ENCODE data around the gene FTSJ3.

Gene FTSJ3

DNA sequence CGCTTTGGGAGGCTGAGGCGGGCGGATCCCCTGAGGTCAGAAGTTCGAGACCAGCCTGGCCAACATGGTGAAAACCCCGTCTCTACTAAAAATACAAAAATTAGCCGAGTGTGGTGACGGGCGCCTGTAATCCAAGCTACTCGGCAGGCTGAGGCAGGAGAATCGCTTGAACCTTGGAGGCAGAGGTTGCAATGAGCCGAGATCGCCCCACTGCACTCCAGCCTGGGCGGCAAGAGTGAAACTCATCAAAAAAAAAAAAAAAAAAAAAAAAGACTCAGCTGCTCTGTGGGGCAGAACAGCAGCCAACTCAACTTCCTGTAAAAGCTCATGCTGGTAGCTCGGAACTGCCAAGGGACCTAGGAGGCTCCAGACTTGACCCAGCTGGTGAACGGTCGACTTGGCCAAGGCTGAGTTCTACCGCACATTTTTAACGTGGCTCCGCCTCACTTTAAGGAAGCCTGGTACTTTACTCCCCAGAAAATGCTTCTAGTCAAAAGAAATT lies 16.0 kb upstream of the FTSJ3 start:
- peak; percentile 18 for DNase-seq

DNA sequence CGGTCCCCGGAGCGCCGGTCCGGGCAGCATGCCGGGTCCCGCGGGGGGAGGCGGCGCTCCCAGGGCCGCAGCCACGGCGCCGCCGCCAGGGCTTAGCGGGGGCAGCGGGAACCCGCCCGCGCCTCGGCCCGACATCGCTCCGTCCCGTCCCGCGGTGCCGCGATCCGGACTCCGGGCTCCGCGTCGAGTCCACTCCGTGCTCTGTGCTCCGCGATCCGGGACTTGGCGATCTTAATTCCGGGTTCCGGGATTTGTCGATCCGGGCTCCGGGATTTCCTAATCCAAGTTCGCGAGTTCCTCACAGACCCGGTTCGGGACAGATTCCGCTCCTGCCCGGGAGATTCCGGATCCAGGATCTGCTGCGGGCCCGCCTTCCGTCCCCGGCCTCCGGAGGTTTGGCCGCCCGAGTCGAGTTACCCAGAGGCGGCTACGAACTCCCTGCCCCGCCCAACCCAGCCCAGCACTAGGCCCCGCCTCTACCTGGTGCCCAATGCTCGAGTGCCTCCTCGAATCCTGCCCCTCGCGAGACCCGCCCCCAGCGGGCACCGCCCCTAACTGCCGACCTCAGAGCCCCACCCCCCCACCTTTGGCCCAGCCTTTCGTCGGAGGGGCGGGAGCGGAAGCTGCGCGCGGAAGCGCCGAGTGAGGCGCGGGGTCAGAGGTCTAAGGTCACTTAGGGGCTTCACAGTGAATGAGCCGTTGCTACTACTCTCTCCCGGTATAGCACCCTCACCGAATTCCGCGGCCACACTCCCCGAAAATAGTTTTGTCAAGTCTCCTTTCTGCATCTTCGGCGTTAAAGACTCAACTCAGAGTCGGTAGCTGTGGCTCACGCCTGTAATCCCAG lies 15.3 kb upstream of the FTSJ3 start, which contains the start of gene SMARCD2:
TSS of gene SMARCD2 (minus strand) at position 146 of the 847 bp plus-strand sequence. CDS start at position 135, 11 bp downstream.
- DNase-seq = peak; percentile 99

DNA sequence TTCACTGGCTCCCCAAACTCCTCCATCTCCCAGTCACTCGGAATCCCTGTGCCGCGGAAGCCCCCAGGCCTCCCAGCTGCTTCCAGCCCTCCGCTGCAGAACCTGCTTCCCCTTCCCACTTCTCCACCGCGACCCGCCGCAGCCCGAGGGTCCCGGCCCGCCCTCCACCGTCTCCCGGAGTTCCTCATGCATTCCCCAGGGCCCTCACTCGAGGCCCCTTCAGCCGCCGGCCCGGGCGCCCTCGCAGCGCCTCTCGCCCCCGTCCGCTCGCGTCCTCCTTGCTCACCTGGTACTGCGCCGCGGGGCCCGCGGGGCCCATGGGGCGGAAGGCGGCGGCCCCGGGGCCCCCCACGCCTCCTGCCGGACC lies 14.7 kb upstream of the FTSJ3 start:
- DNase-seq = no peak

DNA sequence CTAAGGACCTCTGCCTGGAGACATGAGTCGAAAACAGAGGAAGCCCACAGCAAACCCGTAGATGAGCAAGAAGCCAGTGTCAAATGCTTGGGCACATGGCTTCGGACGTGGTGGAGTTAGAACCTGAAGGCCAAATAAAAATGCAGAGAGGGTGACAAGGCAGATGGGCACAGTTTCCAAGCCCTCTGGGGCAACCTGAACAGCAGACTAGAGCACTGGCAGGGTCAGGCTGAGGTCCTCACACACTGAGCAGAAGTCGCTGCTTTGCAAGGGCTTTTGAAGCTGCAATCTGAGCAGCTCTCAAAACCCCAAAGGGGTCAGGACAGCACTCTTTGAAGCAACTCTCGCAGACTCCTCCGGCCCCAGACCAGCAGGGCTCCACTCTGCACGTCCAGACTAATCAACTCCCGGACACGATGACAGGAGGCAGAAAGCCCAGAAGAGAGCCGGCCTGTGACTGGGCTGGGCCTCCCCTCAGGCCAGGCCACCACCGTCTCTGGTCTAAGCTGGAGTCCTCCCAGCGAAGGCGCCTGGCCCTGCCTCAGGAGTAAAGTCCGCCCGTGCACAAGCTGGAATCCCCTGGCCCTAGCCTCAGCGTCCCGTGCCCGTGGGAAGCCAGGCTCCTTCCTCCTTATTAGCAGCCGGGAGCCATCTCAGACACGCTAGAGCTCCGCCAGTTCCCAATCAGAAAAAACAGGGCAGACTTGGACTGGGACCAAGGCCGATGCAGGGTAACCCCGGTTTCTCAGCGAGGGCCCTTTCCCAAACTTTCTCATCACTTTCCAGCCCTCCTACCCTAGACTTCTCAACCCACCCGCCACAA lies 14.1 kb upstream of the FTSJ3 start:
- no peak for DNase-seq

DNA sequence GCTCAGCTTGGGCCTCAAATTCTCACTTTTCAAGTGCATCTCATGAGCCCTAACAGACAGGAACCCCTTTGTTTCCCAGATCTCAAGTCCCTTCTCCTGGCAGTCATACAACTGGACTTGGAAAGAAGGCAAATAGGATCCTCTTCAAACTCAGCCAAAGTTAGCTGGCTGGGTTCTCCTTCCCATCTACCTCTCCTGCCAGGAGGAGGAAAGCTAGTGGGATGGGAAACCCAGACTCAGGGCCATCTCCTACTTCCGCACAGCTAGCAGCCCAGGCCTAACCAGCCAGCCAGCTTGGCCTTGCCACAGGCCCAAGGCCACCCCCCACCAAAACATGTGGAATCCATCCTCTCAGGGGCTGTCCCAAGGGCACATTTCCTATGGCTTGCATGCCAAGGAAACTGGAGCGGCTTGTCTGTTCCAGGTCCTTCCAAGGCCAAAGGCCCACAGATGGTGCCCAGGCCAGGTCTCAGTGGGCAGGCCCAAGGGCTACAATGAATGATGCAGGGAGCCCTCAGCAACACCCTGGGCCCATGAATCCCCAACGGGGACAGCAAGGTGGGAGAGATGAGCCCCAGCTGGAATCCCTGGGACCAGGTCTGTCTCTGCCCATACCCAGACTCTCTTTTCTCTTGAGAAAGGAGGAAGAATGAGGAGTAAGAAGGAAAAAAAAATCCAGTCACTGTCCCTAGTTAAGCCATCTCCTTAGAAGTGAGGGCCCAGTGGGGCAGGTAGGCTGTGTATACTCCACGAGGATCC lies 13.3 kb upstream of the FTSJ3 start:
- DNase-seq = no peak

DNA sequence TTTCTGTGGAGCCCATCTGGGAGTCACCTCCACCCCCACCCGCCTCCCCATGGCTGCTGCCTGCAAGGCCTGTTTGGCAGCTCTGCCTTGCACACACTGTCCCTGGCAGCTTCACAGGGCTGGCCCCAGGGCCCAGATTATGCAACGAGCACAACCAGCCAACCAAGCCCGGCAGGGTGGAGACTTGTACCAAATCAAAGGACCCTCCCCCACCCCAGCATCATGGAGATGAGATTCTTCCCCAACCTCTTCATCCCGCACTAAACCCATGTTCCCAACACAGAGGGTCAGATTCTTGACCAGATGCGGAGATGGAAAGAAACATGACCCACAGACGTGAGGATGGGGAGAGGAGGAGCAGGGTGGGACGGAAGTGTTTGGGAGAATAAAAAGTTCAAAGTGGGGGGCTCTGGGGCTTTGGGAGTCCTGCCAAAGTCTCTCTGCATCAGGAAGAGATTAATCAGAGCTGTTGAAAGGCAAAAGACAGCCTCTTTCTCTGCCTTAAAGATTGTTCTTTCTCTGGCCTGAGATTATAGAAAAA lies 11.2 kb upstream of the FTSJ3 start:
- no peak for DNase-seq

DNA sequence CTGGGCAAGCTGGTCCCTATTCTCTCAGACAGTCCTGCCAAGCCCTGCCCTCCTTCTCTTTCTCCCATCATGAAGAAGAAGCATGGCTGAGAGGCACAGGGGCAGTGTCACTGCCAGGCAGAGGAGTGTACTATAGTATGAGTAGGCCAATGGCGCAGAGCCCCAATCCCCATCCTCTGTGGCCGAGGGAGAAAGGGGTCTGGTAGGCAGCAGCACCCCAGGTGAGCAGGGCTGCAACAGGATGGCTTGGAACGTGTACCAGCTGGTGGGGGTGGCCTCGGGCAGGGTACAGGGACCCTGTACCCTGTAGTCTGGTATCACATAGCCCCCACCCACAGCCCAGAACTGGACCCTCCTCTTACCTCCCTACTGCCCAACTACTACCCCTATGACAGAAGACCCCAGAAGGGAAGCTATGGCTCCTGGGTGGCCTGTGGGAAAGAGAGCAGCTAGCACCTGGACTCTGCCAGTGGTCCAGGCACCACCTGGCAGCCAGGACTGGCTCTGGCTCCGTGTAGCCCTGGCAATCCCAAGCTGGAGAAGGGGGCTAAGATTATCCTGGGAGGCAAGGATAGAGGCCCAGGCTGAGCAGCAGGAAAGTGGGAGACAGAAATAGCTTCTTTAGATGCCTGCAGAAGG lies 10.6 kb upstream of the FTSJ3 start:
- no peak for DNase-seq

DNA sequence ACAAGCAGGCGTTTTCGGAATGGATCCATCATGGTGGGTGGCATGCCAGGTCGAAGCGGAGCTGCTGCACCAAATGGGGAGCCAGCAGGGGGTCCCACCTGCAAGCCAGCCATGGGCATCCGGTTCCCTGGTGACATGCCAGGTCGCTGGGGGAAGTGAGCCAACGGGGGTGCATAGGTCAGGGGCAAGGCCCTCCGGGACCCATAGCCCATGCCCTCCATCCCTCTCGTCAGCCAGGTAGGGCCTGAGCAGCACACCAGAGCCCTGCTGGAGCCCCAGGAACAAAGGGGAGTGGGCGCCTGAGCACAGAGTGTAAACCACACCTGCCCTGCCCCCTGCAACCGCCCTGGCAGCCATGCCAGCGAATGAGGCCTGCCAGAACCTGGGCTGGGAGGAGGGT lies 10.0 kb upstream of the FTSJ3 start:
- DNase-seq = no peak

DNA sequence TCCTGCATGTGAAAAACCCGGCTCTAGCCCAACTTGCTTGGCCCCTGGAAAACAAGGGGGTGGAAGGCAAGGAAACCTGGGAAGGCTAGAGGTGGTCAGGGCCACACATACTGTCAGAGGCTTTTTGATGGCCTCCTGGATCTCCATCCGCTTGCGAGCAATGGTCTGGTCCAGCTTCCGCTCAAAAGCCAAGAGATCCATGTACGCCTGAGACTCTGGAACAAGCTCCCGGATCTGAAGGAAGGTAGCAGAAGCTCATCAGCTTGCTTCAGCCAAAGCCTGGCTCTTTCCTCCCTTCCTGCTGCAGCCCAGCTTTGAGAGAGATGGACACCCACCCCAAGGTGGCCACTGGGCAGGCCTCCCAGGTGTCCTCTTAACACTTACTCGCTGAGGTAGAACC lies 9.3 kb upstream of the FTSJ3 start:
- no peak for DNase-seq

DNA sequence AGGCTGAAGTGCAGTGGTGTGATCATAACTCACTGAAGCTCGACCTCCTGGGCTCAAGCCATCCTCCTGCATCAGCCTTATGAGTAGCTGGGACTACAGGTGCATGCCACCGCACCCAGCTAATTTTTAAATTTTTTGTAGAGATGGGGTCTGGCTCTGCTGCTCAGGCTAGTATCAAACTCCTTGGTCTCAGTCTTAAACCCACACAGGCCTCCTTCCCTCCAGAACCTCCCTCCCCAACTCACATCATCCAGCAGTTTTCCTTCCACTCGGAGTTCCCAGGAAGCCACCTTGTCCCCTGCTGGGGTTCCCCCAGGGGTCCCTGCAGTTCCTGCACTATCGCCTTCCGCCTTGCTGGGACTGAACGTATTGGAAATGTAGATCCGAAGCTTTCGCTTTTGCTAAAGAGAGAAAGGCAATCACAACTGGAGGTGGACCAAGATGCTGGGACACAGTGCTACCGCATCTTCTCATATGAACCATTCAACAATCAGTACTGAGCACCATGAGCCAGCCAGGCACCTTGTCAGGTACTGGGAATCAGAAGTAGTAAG lies 7.8 kb upstream of the FTSJ3 start:
- DNase-seq = no peak

DNA sequence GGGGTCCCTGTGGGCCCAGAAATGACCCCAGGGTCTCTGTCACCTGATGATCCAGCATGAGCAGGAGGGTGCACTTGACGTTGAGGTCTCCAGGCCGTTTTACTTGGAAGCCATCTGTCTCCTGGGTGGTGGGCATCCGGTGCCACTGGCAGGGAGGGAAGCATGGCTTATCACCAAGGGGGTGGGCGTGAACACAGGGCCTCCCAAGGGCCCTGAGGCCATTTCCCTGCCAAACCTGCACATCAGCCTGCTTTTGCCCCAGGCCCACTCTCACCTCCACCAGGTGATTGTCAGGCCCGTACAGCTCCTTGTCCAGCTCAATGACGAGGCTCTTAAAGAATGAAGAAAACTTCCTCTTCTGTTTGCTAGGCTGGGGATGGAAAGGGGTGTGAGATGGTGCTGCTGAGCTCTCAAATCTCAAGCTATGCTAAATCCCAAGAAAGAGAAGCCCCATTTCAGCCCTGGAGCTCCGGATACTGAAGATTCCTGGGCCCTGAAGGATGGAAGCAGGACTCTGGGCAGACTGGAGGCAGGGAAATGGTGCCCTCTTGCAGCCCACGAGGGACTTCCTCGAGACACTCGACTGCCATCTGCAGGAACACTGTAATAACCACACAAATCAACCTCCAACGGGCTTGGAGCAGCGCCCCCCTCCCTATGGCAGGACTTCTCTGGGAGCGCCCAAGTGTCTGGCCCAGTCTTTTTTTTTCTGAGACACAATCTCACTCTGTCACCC lies 7.1 kb upstream of the FTSJ3 start:
- DNase-seq = peak; percentile 60

DNA sequence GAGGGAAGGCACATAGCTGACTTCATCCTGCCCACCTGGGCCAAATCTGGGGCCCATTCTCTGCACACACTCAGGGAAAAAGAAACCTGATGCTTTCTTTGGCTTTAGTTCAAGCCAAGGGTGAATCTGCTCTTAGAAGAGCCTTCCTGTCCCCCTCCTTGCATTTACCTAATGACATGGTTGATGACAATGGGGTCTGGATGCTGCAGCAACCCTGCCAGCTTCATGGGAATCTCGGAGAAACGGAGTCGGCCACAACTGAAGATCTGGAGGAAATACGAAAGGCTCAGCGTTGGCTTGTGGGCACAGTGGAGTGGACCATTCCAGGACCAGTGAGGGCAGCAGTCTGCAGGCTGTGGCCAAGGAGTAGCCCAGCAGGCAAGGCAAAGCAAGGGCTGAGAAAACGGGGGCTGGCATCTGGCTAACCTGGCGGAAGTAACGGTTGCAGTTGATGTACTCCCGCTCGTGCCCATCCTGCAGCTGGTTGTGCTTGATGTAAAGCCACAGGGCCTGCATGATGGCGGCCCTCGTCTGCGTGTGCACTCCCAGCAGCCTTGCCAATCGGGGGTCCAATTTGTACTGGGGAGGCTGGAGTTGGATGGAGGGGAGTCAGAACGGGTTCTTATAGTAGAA lies 6.4 kb upstream of the FTSJ3 start:
- DNase-seq = no peak

DNA sequence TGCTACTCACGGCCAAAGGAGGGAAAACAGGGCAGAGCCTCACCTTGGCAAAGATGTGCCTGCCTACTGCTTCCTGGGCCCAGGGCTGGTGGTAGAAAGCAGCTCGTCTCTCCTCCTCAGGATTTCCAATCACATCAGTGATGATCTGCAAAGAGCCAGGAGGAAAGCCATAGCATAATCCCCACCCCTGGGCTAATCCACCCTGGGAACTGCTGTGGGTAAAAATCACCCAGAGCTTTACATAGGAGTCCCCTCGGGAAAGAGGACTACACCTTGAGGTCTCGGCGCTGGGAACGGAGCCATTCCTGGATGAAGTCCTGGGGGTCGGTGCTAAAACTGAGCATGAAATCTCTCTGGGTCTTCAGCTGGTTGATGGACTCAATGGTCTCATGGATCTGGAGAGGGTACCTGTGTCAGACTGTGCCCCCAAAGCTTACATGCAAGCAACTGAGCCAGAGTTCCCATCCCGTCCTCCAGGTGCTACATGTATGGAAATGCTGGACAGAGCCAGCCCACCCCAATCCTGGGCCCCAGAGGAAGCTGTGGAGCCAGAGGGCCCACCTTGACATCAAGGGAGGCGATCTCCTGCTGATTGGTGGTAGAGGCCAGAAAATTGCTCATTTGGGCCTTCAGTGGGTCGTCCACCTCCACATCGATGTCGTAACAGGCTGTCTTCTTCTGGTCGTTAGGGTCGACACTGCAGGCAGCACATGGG lies 5.7 kb upstream of the FTSJ3 start:
- no peak for DNase-seq

DNA sequence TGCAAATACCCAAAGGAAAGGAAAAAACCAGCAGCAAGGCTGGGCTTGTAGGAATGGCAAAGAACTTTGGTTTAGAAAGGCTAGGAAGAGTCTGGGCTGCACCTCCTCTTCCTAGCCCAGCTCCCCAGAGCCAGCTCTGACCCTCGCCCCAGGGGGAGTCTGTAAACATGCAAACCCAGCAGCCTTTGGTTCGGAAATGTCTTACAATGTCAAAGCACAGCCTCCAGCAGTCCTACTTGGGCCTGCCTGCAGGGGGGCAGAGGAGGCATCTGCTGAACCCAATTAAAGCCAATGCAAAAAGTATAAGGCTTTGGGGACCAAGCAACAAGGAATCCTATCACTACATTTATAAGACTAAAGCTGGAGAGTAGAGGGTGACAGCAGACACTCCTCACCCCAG lies 5.0 kb upstream of the FTSJ3 start:
- DNase-seq = no peak

DNA sequence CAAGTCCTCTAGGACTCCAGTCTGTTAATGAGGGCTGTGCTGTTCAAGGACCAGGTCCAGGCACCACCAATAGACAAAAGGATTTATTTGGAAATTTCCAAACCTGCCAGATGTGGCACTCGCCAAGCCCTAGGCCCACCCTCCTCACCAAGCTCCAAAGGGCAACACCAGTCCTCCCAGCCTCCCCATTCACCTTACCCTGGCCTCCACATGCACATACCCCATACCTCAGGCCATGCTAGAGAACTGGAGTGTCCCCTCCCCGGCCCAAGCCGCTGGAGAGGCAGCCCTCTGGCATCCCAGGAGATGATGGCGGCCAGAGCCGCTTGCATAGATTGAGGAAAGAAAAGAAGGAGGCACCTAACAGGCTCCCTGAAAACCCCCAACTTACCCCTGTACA lies 4.6 kb upstream of the FTSJ3 start:
- DNase-seq = no peak

DNA sequence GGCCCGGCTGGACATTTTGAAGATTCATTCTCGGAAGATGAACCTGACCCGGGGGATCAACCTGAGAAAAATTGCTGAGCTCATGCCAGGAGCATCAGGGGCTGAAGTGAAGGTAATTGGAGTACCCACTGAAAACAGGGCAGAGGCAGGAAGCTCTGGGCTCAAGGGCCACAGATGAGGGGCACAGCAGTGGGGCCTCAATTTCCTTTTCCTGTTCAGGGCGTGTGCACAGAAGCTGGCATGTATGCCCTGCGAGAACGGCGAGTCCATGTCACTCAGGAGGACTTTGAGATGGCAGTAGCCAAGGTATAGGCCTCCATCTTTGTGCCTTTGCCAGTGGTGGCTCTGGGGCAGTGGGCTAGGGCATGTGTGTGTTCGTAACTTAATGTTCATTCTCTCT lies 4.0 kb upstream of the FTSJ3 start:
- DNase-seq = no peak

DNA sequence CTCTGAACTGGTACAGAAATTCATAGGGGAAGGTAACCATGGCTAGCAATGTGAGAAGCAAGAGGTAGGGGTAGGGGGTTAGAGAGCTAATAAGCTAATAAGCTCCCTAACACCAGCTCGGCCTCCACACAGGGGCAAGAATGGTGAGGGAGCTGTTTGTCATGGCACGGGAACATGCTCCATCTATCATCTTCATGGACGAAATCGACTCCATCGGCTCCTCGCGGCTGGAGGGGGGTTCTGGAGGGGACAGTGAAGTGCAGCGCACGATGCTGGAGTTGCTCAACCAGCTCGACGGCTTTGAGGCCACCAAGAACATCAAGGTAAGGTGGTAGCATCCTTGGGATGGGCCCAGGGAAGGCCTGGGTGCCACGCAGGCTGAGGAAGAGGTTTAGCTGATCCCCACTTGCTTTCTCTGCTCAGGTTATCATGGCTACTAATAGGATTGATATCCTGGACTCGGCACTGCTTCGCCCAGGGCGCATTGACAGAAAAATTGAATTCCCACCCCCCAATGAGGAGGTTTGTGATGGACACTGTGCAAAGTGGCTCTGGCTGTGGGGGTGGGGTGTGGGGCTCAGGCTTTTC lies 3.5 kb upstream of the FTSJ3 start:
- no peak for DNase-seq

DNA sequence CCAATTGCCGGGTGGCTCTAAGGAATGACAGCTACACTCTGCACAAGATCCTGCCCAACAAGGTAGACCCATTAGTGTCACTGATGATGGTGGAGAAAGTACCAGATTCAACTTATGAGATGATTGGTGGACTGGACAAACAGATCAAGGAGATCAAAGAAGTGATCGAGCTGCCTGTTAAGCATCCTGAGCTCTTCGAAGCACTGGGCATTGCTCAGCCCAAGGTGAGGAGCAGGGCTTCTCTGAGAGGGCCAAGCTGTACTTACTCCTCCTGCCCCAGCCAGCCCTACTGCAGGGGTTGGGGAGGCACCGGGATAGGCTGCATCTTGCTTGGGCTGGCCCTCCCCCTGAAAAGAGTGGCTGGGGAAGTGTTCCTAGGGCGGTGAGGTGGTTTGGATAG lies 2.8 kb upstream of the FTSJ3 start:
- DNase-seq = no peak

DNA sequence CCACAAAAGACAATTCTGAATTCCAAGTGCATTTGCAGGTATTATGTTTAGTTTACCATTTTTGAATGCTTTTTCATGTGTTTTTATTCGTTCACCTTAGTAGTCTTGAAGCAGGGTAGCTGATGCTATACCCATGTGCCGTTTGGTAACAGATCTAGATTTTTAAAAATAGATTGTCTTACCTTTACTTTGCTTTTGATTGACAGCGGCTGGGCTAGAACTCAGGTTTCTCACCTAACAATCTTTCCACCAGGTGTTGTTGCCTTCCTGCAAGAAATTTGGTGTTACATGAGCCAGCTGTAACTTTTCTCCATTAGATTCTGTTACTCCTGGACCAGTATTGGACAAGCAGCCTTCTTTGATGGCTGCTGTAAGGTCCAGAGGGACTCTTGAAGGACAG lies 1.5 kb upstream of the FTSJ3 start:
- no peak for DNase-seq

DNA sequence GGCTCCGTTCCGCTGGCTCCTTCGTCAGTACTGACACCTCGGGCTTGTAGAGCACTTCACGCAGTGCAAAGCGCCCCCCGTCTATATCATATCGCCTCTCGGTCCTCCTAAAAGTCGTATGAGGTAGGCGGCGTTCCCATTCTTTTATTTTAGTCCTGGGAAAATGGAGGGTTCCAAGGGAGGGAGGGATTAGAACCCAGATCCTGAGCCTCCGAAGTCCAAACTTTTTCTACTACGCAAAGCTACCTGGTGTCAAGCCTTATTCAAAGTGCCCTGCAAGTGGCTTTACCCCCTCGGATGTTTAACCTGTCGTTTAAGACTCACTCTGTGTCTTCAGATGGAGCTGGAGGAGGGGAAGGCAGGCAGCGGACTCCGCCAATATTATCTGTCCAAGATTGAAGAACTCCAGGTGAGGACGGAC lies 348 bp upstream of the FTSJ3 start:
- no peak for DNase-seq
